Neutrophil (primary cell): Measurements from ENCODE around the gene RAB31.

Experiments used
- H3K27ac ChIP-seq: fragments of 200-600 bp; sonication (generic); 2 replicates; pipeline ENCODE4 v1.5.1; 2016; ENCODE audit warnings: mild to moderate bottlenecking, moderate library complexity
- H3K27me3 ChIP-seq: fragments of 200-600 bp; sonication (generic); 2 replicates; pipeline ENCODE4 v1.6.0; 2016; ENCODE audit warnings: mild to moderate bottlenecking
- H3K36me3 ChIP-seq: fragments of 200-600 bp; sonication (generic); 2 replicates; pipeline ENCODE4 v1.5.1; 2017
- H3K4me1 ChIP-seq, 2 experiments: fragments of 200-600 bp in 1 of 2; sonication (generic) in 1 of 2; 1 replicate in 1 of 2; 2 replicates in 1 of 2; pipeline versions ENCODE4 v1.5.1 to v1.6.1; 2013 to 2016; ENCODE audit warnings: low read depth in 1 of 2, low read length in 1 of 2, mild to moderate bottlenecking in 1 of 2, moderate library complexity in 1 of 2; ENCODE audit not compliant: control insufficient read depth in 1 of 2, insufficient read depth in 1 of 2
- H3K4me3 ChIP-seq, 2 experiments: fragments of 200-600 bp in 1 of 2; sonication (generic) in 1 of 2; 1 replicate in 1 of 2; 2 replicates in 1 of 2; pipeline ENCODE4 v1.5.1; 2013 to 2016; ENCODE audit warnings: low read depth in 1 of 2, low read length in 1 of 2, mild to moderate bottlenecking in 1 of 2, moderate library complexity in 1 of 2
- H3K9me3 ChIP-seq: fragments of 200-600 bp; sonication (generic); 2 replicates; pipeline ENCODE4 v1.5.1; 2016
- CTCF ChIP-seq: fragments of 200-600 bp; sonication (generic); IDR thresholded peaks from 2 replicates; pipeline ENCODE4 v1.5.1; 2016; ENCODE audit warnings: antibody characterized with exemption

Gene RAB31

GRCh38 chr18:9688036-9688741 is 19.9 kb upstream of the RAB31 start:
- H3K27me3 ChIP-seq: no peaks in the 10 kb centered on the region
- no peak overlapping the region for H3K27ac ChIP-seq
- H3K4me3 ChIP-seq: no peak overlapping the region
- H3K9me3 ChIP-seq: no peaks in the 10 kb centered on the region
- TF ChIP-seq CTCF: no peak
- no peaks in the 10 kb centered on the region for H3K36me3 ChIP-seq
- peaks cover 20 to 28% of the 10 kb centered on the region in 2 experiments for H3K4me1 ChIP-seq

- Histone ChIP-seq H3K27me3 (no peaks in the 10 kb centered on the region), H3K9me3 (no peaks in the 10 kb centered on the region), H3K36me3 (no peaks in the 10 kb centered on the region)
Observed at GRCh38 chr18:9689253-9689652, 18.8 kb upstream of the RAB31 start.

GRCh38 chr18:9690418-9691188 is 17.5 kb upstream of the RAB31 start:
- no peaks in the 10 kb centered on the region for H3K27me3 ChIP-seq
- H3K9me3 ChIP-seq: no peaks in the 10 kb centered on the region
- peaks cover 18 to 27% of the 10 kb centered on the region in 2 experiments for H3K4me1 ChIP-seq
- H3K27ac ChIP-seq: no peak overlapping the region
- no peak overlapping the region for H3K4me3 ChIP-seq
- no peak for TF ChIP-seq CTCF
- no peaks in the 10 kb centered on the region for H3K36me3 ChIP-seq

More at GRCh38 chr18:9689253-9689652, 18.8 kb upstream of the RAB31 start:
- H3K4me1 ChIP-seq: peaks cover 20 to 27% of the 10 kb centered on the region in 2 experiments
- no peak overlapping the region for H3K4me3 ChIP-seq
- no peak overlapping the region for H3K27ac ChIP-seq
- TF ChIP-seq CTCF: no peak

- Histone ChIP-seq H3K36me3 (no peaks in the 10 kb centered on the region), H3K9me3 (no peaks in the 10 kb centered on the region), H3K4me1 (peaks cover 21 to 27% of the 10 kb centered on the region in 2 experiments), H3K4me3 (no peak overlapping the region), H3K27me3 (no peaks in the 10 kb centered on the region), H3K27ac (no peak overlapping the region)
- no peak for TF ChIP-seq CTCF
Observed at GRCh38 chr18:9691235-9691634, 16.9 kb upstream of the RAB31 start.

GRCh38 chr18:9694174-9694573 is 13.9 kb upstream of the RAB31 start:
- Histone ChIP-seq H3K4me1 (peaks cover 30 to 32% of the 10 kb centered on the region in 2 experiments), H3K4me3 (no peak overlapping the region), H3K27ac (peak overlapping the region; percentile 71), H3K27me3 (no peaks in the 10 kb centered on the region), H3K9me3 (no peaks in the 10 kb centered on the region), H3K36me3 (no peaks in the 10 kb centered on the region)
- no peak for TF ChIP-seq CTCF
